Measurements from ENCODE around the gene LRRC25.

The LRRC25 gene

GRCh38 chr19:18431351-18432197 is 34.2 kb upstream of the LRRC25 start:
- Histone ChIP-seq H3K4me1 (ENCODE audit: control extremely low read depth in 1 of 4, control insufficient read depth in 4 of 4, insufficient read depth in 4 of 4, low read length in 3 of 4) (peaks cover 0 to 67% (median 38%) of the 10 kb centered on the region in 4 experiments), H3K9me3 (ENCODE audit: control extremely low read depth in 1 of 5, control insufficient read depth in 4 of 5, insufficient read depth in 2 of 5, low read depth in 1 of 5, low read length in 4 of 5) (no peaks in the 10 kb centered on the region), H3K27me3 (replicated peaks in 2 of 5; ENCODE audit: control insufficient read depth in 4 of 5, insufficient read depth in 5 of 5, low read length in 4 of 5) (no peaks in the 10 kb centered on the region), H3K4me3 (ENCODE audit: control insufficient read depth in 1 of 7, extremely low read depth in 1 of 7, insufficient read depth in 4 of 7, low read depth in 2 of 7, low read length in 6 of 7) (no peak overlapping the region), H3K36me3 (ENCODE audit: control insufficient read depth in 4 of 4, insufficient read depth in 4 of 4, low read length in 3 of 4) (peaks cover 0 to 62% (median 13%) of the 10 kb centered on the region in 4 experiments), H3K27ac (ENCODE audit: insufficient read depth in 1 of 2, low read depth in 1 of 2, low read length in 2 of 2, poor library complexity in 1 of 2, severe bottlenecking in 2 of 2) (no peak overlapping the region)
- 86% methylated on average over 15 of the region's 34 CpGs for WGBS (ENCODE audit: insufficient coverage)
- POLR2A ChIA-PET = no interaction called here
- no peak for DNase-seq
- CTCF ChIA-PET = interaction anchor here (0.7 to 1.7 kb wide), 5 partner anchors 10 to 45 kb away, joined by 3 to 9 read pairs (median 3); partner anchors contain the start of genes GDF15 and SSBP4

GRCh38 chr19:18430417-18431144 is 33.2 kb upstream of the LRRC25 start:
- no peaks in the 10 kb centered on the region for H3K9me3 ChIP-seq (ENCODE audit: control extremely low read depth in 1 of 5, control insufficient read depth in 4 of 5, insufficient read depth in 2 of 5, low read depth in 1 of 5, low read length in 4 of 5)
- H3K27me3 ChIP-seq (replicated peaks in 2 of 5; ENCODE audit: control insufficient read depth in 4 of 5, insufficient read depth in 5 of 5, low read length in 4 of 5) = no peaks in the 10 kb centered on the region
- 95% methylated on average over 11 of the region's 21 CpGs for WGBS (ENCODE audit: insufficient coverage)
- H3K4me3 ChIP-seq (ENCODE audit: control insufficient read depth in 1 of 7, extremely low read depth in 1 of 7, insufficient read depth in 4 of 7, low read depth in 2 of 7, low read length in 6 of 7) = peak overlapping the region in 1 of 7 experiments; percentile 66
- peaks cover 0 to 56% (median 10%) of the 10 kb centered on the region in 4 experiments for H3K36me3 ChIP-seq (ENCODE audit: control insufficient read depth in 4 of 4, insufficient read depth in 4 of 4, low read length in 3 of 4)
- ChIA-PET POLR2A (no interaction called here), CTCF (interaction anchor here (1.6 to 1.7 kb wide), 2 partner anchors 9 to 12 kb away, joined by 5 to 9 read pairs; partner anchors contain the start of gene SSBP4)
- peak overlapping the region in 1 of 2 experiments; percentile 77 for H3K27ac ChIP-seq (ENCODE audit: insufficient read depth in 1 of 2, low read depth in 1 of 2, low read length in 2 of 2, poor library complexity in 1 of 2, severe bottlenecking in 2 of 2)
- peaks cover 0 to 66% (median 34%) of the 10 kb centered on the region in 4 experiments for H3K4me1 ChIP-seq (ENCODE audit: control extremely low read depth in 1 of 4, control insufficient read depth in 4 of 4, insufficient read depth in 4 of 4, low read length in 3 of 4)
- no peak for DNase-seq

- H3K36me3 ChIP-seq (ENCODE audit: control insufficient read depth in 4 of 4, insufficient read depth in 4 of 4, low read length in 3 of 4) = peaks cover 0 to 54% (median 4%) of the 10 kb centered on the region in 4 experiments
- peak overlapping the region; percentile 64 to 77 for H3K27ac ChIP-seq (ENCODE audit: insufficient read depth in 1 of 2, low read depth in 1 of 2, low read length in 2 of 2, poor library complexity in 1 of 2, severe bottlenecking in 2 of 2)
- DNase-seq = peak in 1 of 3 donors; percentile 21
- no peaks in the 10 kb centered on the region for H3K27me3 ChIP-seq (replicated peaks in 2 of 5; ENCODE audit: control insufficient read depth in 4 of 5, insufficient read depth in 5 of 5, low read length in 4 of 5)
- CTCF ChIA-PET = no interaction called here
- H3K9me3 ChIP-seq (ENCODE audit: control extremely low read depth in 1 of 5, control insufficient read depth in 4 of 5, insufficient read depth in 2 of 5, low read depth in 1 of 5, low read length in 4 of 5) = no peaks in the 10 kb centered on the region
- WGBS (ENCODE audit: insufficient coverage) = 14% methylated on average over 10 of the region's 13 CpGs
- peaks cover 0 to 69% (median 36%) of the 10 kb centered on the region in 4 experiments for H3K4me1 ChIP-seq (ENCODE audit: control extremely low read depth in 1 of 4, control insufficient read depth in 4 of 4, insufficient read depth in 4 of 4, low read length in 3 of 4)
- peak overlapping the region in 4 of 7 experiments; percentile 10 to 66 (median 58) for H3K4me3 ChIP-seq (ENCODE audit: control insufficient read depth in 1 of 7, extremely low read depth in 1 of 7, insufficient read depth in 4 of 7, low read depth in 2 of 7, low read length in 6 of 7)
- POLR2A ChIA-PET = interaction anchor here (0.6 to 1.8 kb wide), 2 partner anchors 10 to 11 kb away, joined by 3 to 10 read pairs; partner anchors contain the start of gene SSBP4
Observed at GRCh38 chr19:18429717-18430416, 32.4 kb upstream of the LRRC25 start.

DNA sequence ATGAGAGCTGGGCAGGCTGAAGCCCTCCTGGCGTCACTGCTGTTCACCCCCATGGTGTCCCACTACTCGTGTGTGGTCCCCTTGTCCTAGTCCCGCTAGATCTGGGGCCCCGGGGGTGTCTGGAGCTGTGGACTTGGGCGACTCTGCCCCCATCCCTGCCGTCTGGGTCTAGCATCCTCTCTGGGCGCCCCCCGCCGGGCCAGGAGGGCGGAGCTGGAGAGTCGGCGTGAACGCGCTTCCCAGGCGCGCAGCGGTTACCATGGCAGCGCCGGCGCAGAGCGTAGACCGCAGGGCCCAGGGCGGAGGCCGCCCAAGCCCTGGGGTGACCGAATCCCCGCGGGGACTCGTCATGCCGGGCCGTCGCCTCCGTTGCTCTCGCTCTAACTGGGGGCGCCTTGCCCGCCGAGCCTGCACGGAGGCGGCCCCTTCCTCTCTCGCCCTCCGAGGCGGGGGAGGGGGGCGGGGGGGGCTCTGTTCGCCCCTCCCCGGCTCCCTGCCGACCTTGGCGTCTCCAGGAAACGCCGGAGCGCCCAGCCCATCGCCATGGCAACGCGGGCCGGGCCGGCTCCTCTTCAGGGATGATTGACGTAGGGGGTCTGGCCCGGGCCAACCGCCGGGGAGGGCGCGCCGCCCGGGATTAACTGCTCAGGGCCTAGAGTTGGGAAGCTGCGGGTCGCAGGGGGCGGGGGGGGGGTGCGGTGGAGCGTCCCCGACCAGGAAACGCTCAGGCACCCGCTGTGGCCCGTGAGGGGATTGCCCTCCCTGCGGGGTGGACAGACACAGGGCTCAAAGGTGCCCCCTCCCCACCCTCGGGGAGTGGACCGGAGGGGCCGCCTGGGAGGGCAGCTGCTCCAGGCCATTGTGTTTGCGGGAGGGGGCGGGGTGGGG is 31.6 kb upstream of the LRRC25 start:
- peak overlapping the region; percentile 3 to 66 (median 18) for H3K4me3 ChIP-seq (ENCODE audit: control insufficient read depth in 1 of 7, extremely low read depth in 1 of 7, insufficient read depth in 4 of 7, low read depth in 2 of 7, low read length in 6 of 7)
- 3% methylated on average over 54 of the region's 77 CpGs for WGBS (ENCODE audit: insufficient coverage)
- H3K9me3 ChIP-seq (ENCODE audit: control extremely low read depth in 1 of 5, control insufficient read depth in 4 of 5, insufficient read depth in 2 of 5, low read depth in 1 of 5, low read length in 4 of 5) = no peaks in the 10 kb centered on the region
- no peaks in the 10 kb centered on the region for H3K27me3 ChIP-seq (replicated peaks in 2 of 5; ENCODE audit: control insufficient read depth in 4 of 5, insufficient read depth in 5 of 5, low read length in 4 of 5)
- peaks cover 0 to 48% (median 3%) of the 10 kb centered on the region in 4 experiments for H3K36me3 ChIP-seq (ENCODE audit: control insufficient read depth in 4 of 4, insufficient read depth in 4 of 4, low read length in 3 of 4)
- DNase-seq = peak; percentile 88 to 95 (median 94)
- peak overlapping the region; percentile 64 to 77 for H3K27ac ChIP-seq (ENCODE audit: insufficient read depth in 1 of 2, low read depth in 1 of 2, low read length in 2 of 2, poor library complexity in 1 of 2, severe bottlenecking in 2 of 2)
- CTCF ChIA-PET = interaction anchor here (1.7 kb wide), 1 partner anchor 10 kb away, joined by 8 read pairs; the partner anchor contains the start of gene SSBP4
- POLR2A ChIA-PET = interaction anchor here (0.6 to 1.8 kb wide), 3 partner anchors 9 to 12 kb away, joined by 3 to 10 read pairs (median 6); partner anchors contain the start of gene SSBP4
- H3K4me1 ChIP-seq (ENCODE audit: control extremely low read depth in 1 of 4, control insufficient read depth in 4 of 4, insufficient read depth in 4 of 4, low read length in 3 of 4) = peaks cover 0 to 63% (median 34%) of the 10 kb centered on the region in 4 experiments

DNA sequence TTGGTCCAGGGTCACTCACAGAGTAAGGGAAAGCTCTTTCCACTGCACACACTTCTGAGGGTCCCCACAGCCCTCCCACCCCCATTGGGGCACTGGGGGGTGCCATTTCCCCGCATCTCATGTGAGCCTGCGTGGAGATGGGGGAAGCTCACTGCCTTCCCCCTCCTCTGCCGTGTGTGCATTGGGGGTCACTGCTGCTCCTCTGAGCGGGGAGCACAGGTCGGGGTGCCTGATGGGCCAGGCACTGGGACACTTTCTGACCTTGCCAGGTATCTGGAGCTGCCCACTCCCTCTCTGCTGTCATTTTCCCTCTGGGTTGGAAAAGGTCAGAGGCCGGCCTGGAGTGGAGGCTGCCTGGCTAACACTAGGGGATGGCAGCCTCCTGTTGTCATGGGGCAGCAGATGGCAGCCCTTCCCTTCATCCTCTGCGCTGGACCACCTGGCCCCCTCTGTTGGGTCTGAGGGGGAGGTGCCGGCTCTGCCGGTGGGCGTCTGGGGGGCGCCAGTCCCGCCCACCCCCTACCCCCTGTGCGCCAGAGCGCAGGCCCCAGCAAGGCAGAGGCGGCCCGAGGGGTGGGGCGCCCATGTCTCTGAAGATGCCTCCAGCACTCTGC is 30.9 kb upstream of the LRRC25 start:
- Histone ChIP-seq H3K27me3 (replicated peaks in 2 of 5; ENCODE audit: control insufficient read depth in 4 of 5, insufficient read depth in 5 of 5, low read length in 4 of 5) (no peaks in the 10 kb centered on the region), H3K27ac (ENCODE audit: insufficient read depth in 1 of 2, low read depth in 1 of 2, low read length in 2 of 2, poor library complexity in 1 of 2, severe bottlenecking in 2 of 2) (peak overlapping the region in 1 of 2 experiments; percentile 77), H3K4me3 (ENCODE audit: control insufficient read depth in 1 of 7, extremely low read depth in 1 of 7, insufficient read depth in 4 of 7, low read depth in 2 of 7, low read length in 6 of 7) (peak overlapping the region in 2 of 7 experiments; percentile 54 to 66), H3K9me3 (ENCODE audit: control extremely low read depth in 1 of 5, control insufficient read depth in 4 of 5, insufficient read depth in 2 of 5, low read depth in 1 of 5, low read length in 4 of 5) (no peaks in the 10 kb centered on the region), H3K4me1 (ENCODE audit: control extremely low read depth in 1 of 4, control insufficient read depth in 4 of 4, insufficient read depth in 4 of 4, low read length in 3 of 4) (peaks cover 0 to 65% (median 33%) of the 10 kb centered on the region in 4 experiments), H3K36me3 (ENCODE audit: control insufficient read depth in 4 of 4, insufficient read depth in 4 of 4, low read length in 3 of 4) (peaks cover 0 to 44% (median 3%) of the 10 kb centered on the region in 4 experiments)
- no peak for DNase-seq
- 75% methylated on average over 15 of the region's 17 CpGs for WGBS (ENCODE audit: insufficient coverage)
- CTCF ChIA-PET = interaction anchor here (1.7 kb wide), 1 partner anchor 10 kb away, joined by 8 read pairs; the partner anchor contains the start of gene SSBP4
- POLR2A ChIA-PET = interaction anchor here (1.4 to 1.8 kb wide), 2 partner anchors 8 to 11 kb away, joined by 6 to 10 read pairs; partner anchors contain the start of gene SSBP4

Data from common myeloid progenitor, CD34-positive (primary cell).